ENCODE results near the gene CTCFL. TPM values are rescaled to one million over a fixed set of nuclear protein-coding genes. Genes with fewer than 3 reads are reported as not detected.
A peak's percentile ranks its signal among the peaks of the same experiment; 100 is the strongest.

The CTCFL gene
- total and polyA plus RNA-seq, 2 of the 13 experiments (the other 11 are each of a cell fraction or from before 2014, with no cell fraction given): 0.04 TPM; not detected in 1

DNA sequence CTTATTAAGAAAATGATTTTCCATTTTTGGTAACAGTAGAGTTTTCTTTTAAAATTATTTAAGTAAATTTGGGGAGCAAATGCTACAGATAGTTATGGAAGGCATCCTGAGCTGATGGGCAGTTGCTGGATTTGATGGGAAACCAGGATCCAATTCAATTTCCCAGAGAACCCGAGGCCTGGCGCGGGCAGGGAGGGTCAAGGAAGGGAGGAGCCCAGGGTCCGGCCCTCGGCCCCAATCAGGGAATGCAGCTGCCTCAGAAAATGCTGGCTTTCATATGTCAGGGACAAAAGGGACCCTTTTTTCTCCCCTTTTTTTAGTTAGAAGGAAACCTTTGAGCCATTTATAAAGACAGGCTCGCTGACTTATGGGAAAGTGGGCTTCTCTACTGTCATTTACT lies 42.1 kb downstream of the CTCFL start:
- 0 out of 2 replicates have a peak, but pooled peaks cover 8% of the 10 kb centered on the region for H3K4me1 ChIP-seq (ENCODE audit: insufficient read depth, low read length)
- ATAC-seq (no peak), DNase-seq (ENCODE audit: low spot score) (no peak), FAIRE-seq (no peak)
- H3K4me3 ChIP-seq (replicated peaks in 1 of 3; ENCODE audit: insufficient read depth in 1 of 3, low read depth in 2 of 3, low read length in 3 of 3): no peak overlapping the region
- TF ChIP-seq AGO1 (IDR thresholded peaks at IDR 0.05; ENCODE audit: low read depth, low read length, poor library complexity, severe bottlenecking) (no peak), ZNF567 (CRISPR knock-in tag; IDR thresholded peaks at IDR 0.05; ENCODE audit: borderline replicate concordance) (no peak), KDM5B (CRISPR knock-in tag; IDR thresholded peaks at IDR 0.05; ENCODE audit: borderline replicate concordance) (no peak), MYPOP (CRISPR knock-in tag; IDR thresholded peaks at IDR 0.05) (no peak), ZNF138 (CRISPR knock-in tag; IDR thresholded peaks at IDR 0.05; ENCODE audit: low read depth) (no peak), MAFF (IDR thresholded peaks at IDR 0.05; ENCODE audit: low read depth, low read length) (no peak), NCOA5 (CRISPR knock-in tag; IDR thresholded peaks at IDR 0.05) (no peak)
- WGBS (ENCODE audit: low lambda C conversion rate): 34% methylated on average over 6 of the region's 6 CpGs
- H3K36me3 ChIP-seq (replicated peaks in 1 of 2; ENCODE audit: control insufficient read depth in 1 of 2, insufficient read depth in 2 of 2, low read length in 2 of 2): no peaks in the 10 kb centered on the region
- no peaks in the 10 kb centered on the region for H4K20me1 ChIP-seq (ENCODE audit: insufficient read depth, low read length)
- peaks cover 2 to 59% of the 10 kb centered on the region in 2 experiments; a peak in 4 of 5 replicates for H3K27me3 ChIP-seq (ENCODE audit: control insufficient read depth in 1 of 2, insufficient read depth in 2 of 2, low read length in 2 of 2)
- no peak overlapping the region for H2AFZ ChIP-seq (ENCODE audit: low read length)
- CTCF ChIA-PET (ENCODE audit: low intra/inter-chr PET ratio, low total read pairs): interaction anchor here (0.5 kb wide), 1 partner anchor 29 kb away, joined by 3 read pairs; no protein-coding TSS in a partner anchor
- in situ Hi-C loops (cut with HindIII; ENCODE audit: extremely low pct_ligation_motif_present, low pct_unique_long_range_greater_than_20kb): no loop called here
- POLR2A ChIA-PET: no interaction called here
- no TSS peak for BruUV-seq (replicated peaks)
- no peak overlapping the region for H3K9ac ChIP-seq (ENCODE audit: insufficient read depth, low read depth, low read length)
- no peaks in the 10 kb centered on the region for H3K9me3 ChIP-seq (ENCODE audit: low read length)
- no peak overlapping the region for H3K4me2 ChIP-seq (ENCODE audit: low read depth, low read length)
- no peaks in the 10 kb centered on the region for H3K79me2 ChIP-seq (ENCODE audit: insufficient read depth, low read length)
- H3K27ac ChIP-seq (ENCODE audit: extremely low read length, insufficient read depth, low read length): no peak overlapping the region
- intact Hi-C loops (cut with micrococcal nuclease; ENCODE audit: unreplicated experiment): no loop called here

DNA sequence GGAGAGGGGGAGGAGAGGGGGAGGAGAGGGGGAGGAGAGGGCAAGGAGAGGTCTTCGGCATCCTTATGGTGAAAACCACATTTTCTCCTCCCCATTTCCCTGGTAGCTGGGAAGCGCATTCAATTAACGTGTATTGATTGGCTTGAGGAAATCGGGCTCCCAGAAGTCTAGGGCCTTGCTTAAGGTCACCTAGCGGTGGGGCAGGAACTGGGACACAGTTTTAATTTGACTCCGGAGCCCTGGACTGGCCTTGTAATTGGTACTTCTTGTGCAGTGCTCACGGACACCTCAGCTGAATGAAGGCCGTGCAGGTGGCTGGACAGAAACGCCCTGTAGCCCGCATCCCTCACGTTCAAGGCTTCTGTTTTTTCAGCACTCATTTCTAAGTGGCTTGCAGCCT lies 42.8 kb downstream of the CTCFL start:
- Histone ChIP-seq H2AFZ (ENCODE audit: low read length) (no peak overlapping the region), H4K20me1 (ENCODE audit: insufficient read depth, low read length) (no peaks in the 10 kb centered on the region), H3K27me3 (ENCODE audit: control insufficient read depth in 1 of 2, insufficient read depth in 2 of 2, low read length in 2 of 2) (peaks cover 4 to 62% of the 10 kb centered on the region in 2 experiments; a peak in 4 of 5 replicates), H3K36me3 (replicated peaks in 1 of 2; ENCODE audit: control insufficient read depth in 1 of 2, insufficient read depth in 2 of 2, low read length in 2 of 2) (no peaks in the 10 kb centered on the region), H3K4me1 (ENCODE audit: insufficient read depth, low read length) (0 out of 2 replicates have a peak, but pooled peaks cover 8% of the 10 kb centered on the region), H3K9me3 (ENCODE audit: low read length) (no peaks in the 10 kb centered on the region), H3K9ac (ENCODE audit: insufficient read depth, low read depth, low read length) (no peak overlapping the region), H3K4me2 (ENCODE audit: low read depth, low read length) (no peak overlapping the region), H3K27ac (ENCODE audit: extremely low read length, insufficient read depth, low read length) (no peak overlapping the region), H3K4me3 (replicated peaks in 1 of 3; ENCODE audit: insufficient read depth in 1 of 3, low read depth in 2 of 3, low read length in 3 of 3) (no peak overlapping the region), H3K79me2 (ENCODE audit: insufficient read depth, low read length) (no peaks in the 10 kb centered on the region)
- ChIA-PET CTCF (ENCODE audit: low intra/inter-chr PET ratio, low total read pairs) (no interaction called here), POLR2A (no interaction called here)
- intact Hi-C loops (cut with micrococcal nuclease; ENCODE audit: unreplicated experiment) (no loop called here), in situ Hi-C loops (cut with HindIII; ENCODE audit: extremely low pct_ligation_motif_present, low pct_unique_long_range_greater_than_20kb) (no loop called here)
- FAIRE-seq: no peak
- no peak for TF ChIP-seq SMARCE1 (IDR thresholded peaks at IDR 0.05; ENCODE audit: borderline replicate concordance)
- TF ChIP-seq HNRNPK (IDR thresholded peaks at IDR 0.05; ENCODE audit: low read depth, low read length, poor library complexity, severe bottlenecking): peak; percentile 74
- peak; percentile 24 for TF ChIP-seq XRCC5 (optimal IDR thresholded peaks at IDR 0.05; ENCODE audit: low read length)
- no peak for DNase-seq (ENCODE audit: low spot score)
- ATAC-seq: peak; percentile 55
- 45% methylated on average over 11 of the region's 11 CpGs for WGBS (ENCODE audit: low lambda C conversion rate)
- no TSS peak for BruUV-seq (replicated peaks)
